ENCODE measurements around the gene AP3B1. TPM values are rescaled to one million over a fixed set of nuclear protein-coding genes. Genes with fewer than 3 reads are reported as not detected.

The AP3B1 gene
- total and polyA plus RNA-seq, 9 donors = 32.5 to 48.1 (median 36.8) TPM

GRCh38 chr5:78253201-78253600 lies 41.3 kb downstream of the AP3B1 start:
- DNase-seq = no peak
- peaks cover 12% of the 10 kb centered on the region for H3K36me3 ChIP-seq (ENCODE audit: control insufficient read depth, insufficient read depth, low read length)
- H3K4me3 ChIP-seq (ENCODE audit: low read length) = no peak overlapping the region
- no peaks in the 10 kb centered on the region for H3K27me3 ChIP-seq (ENCODE audit: control insufficient read depth, insufficient read depth, low read length)
- WGBS (ENCODE audit: insufficient coverage) = no CpG with 5 or more reads among the region's 3 CpGs
- peaks cover 5% of the 10 kb centered on the region for H3K9me3 ChIP-seq (replicated peaks; ENCODE audit: control insufficient read depth, low read depth, low read length)
- no peaks in the 10 kb centered on the region for H3K4me1 ChIP-seq (ENCODE audit: control insufficient read depth, insufficient read depth, low read length)
- no peak overlapping the region for H3K27ac ChIP-seq (ENCODE audit: low read length)

- 96% methylated on average over 3 of the region's 5 CpGs for WGBS (ENCODE audit: insufficient coverage)
- peaks cover 5% of the 10 kb centered on the region for H3K9me3 ChIP-seq (replicated peaks; ENCODE audit: control insufficient read depth, low read depth, low read length)
- no peak overlapping the region for H3K27ac ChIP-seq (ENCODE audit: low read length)
- H3K36me3 ChIP-seq (ENCODE audit: control insufficient read depth, insufficient read depth, low read length) = peaks cover 12% of the 10 kb centered on the region
- no peaks in the 10 kb centered on the region for H3K4me1 ChIP-seq (ENCODE audit: control insufficient read depth, insufficient read depth, low read length)
- H3K27me3 ChIP-seq (ENCODE audit: control insufficient read depth, insufficient read depth, low read length) = no peaks in the 10 kb centered on the region
- H3K4me3 ChIP-seq (ENCODE audit: low read length) = no peak overlapping the region
- DNase-seq = no peak
Observed at GRCh38 chr5:78252715-78253114, 41.8 kb downstream of the AP3B1 start.

GRCh38 chr5:78251663-78252284 lies 42.7 kb downstream of the AP3B1 start:
- no peak overlapping the region for H3K27ac ChIP-seq (ENCODE audit: low read length)
- peaks cover 12% of the 10 kb centered on the region for H3K36me3 ChIP-seq (ENCODE audit: control insufficient read depth, insufficient read depth, low read length)
- no peak overlapping the region for H3K4me3 ChIP-seq (ENCODE audit: low read length)
- H3K4me1 ChIP-seq (ENCODE audit: control insufficient read depth, insufficient read depth, low read length) = no peaks in the 10 kb centered on the region
- H3K27me3 ChIP-seq (ENCODE audit: control insufficient read depth, insufficient read depth, low read length) = no peaks in the 10 kb centered on the region
- H3K9me3 ChIP-seq (replicated peaks; ENCODE audit: control insufficient read depth, low read depth, low read length) = peaks cover 5% of the 10 kb centered on the region
- no peak for DNase-seq
- WGBS (ENCODE audit: insufficient coverage) = 88% methylated on average over 3 of the region's 7 CpGs

- Histone ChIP-seq H3K4me1 (ENCODE audit: control insufficient read depth, insufficient read depth, low read length) (no peaks in the 10 kb centered on the region), H3K36me3 (ENCODE audit: control insufficient read depth, insufficient read depth, low read length) (peaks cover 2% of the 10 kb centered on the region), H3K27me3 (ENCODE audit: control insufficient read depth, insufficient read depth, low read length) (no peaks in the 10 kb centered on the region), H3K27ac (ENCODE audit: low read length) (no peak overlapping the region), H3K9me3 (replicated peaks; ENCODE audit: control insufficient read depth, low read depth, low read length) (no peaks in the 10 kb centered on the region), H3K4me3 (ENCODE audit: low read length) (no peak overlapping the region)
- WGBS (ENCODE audit: insufficient coverage) = 95% methylated on average over 3 of the region's 8 CpGs
- no peak for DNase-seq
Observed at GRCh38 chr5:78245136-78245535, 49.4 kb downstream of the AP3B1 start.

- Histone ChIP-seq H3K4me3 (ENCODE audit: low read length) (no peak overlapping the region), H3K27ac (ENCODE audit: low read length) (no peak overlapping the region), H3K4me1 (ENCODE audit: control insufficient read depth, insufficient read depth, low read length) (no peaks in the 10 kb centered on the region), H3K36me3 (ENCODE audit: control insufficient read depth, insufficient read depth, low read length) (no peaks in the 10 kb centered on the region), H3K27me3 (ENCODE audit: control insufficient read depth, insufficient read depth, low read length) (no peaks in the 10 kb centered on the region), H3K9me3 (replicated peaks; ENCODE audit: control insufficient read depth, low read depth, low read length) (no peaks in the 10 kb centered on the region)
- DNase-seq = no peak
Observed at GRCh38 chr5:78243639-78244038, 50.9 kb downstream of the AP3B1 start.

- no peak overlapping the region for H3K4me3 ChIP-seq (ENCODE audit: low read length)
- no peaks in the 10 kb centered on the region for H3K27me3 ChIP-seq (ENCODE audit: control insufficient read depth, insufficient read depth, low read length)
- no peaks in the 10 kb centered on the region for H3K4me1 ChIP-seq (ENCODE audit: control insufficient read depth, insufficient read depth, low read length)
- H3K27ac ChIP-seq (ENCODE audit: low read length) = no peak overlapping the region
- H3K36me3 ChIP-seq (ENCODE audit: control insufficient read depth, insufficient read depth, low read length) = no peaks in the 10 kb centered on the region
- no peak for DNase-seq
- no peaks in the 10 kb centered on the region for H3K9me3 ChIP-seq (replicated peaks; ENCODE audit: control insufficient read depth, low read depth, low read length)
- no CpG with 5 or more reads among the region's 2 CpGs for WGBS (ENCODE audit: insufficient coverage)
Observed at GRCh38 chr5:78243091-78243490, 51.4 kb downstream of the AP3B1 start.

GRCh38 chr5:78242001-78242400 lies 52.5 kb downstream of the AP3B1 start:
- Histone ChIP-seq H3K9me3 (replicated peaks; ENCODE audit: control insufficient read depth, low read depth, low read length) (no peaks in the 10 kb centered on the region), H3K4me1 (ENCODE audit: control insufficient read depth, insufficient read depth, low read length) (no peaks in the 10 kb centered on the region), H3K27ac (ENCODE audit: low read length) (no peak overlapping the region), H3K4me3 (ENCODE audit: low read length) (no peak overlapping the region), H3K27me3 (ENCODE audit: control insufficient read depth, insufficient read depth, low read length) (no peaks in the 10 kb centered on the region), H3K36me3 (ENCODE audit: control insufficient read depth, insufficient read depth, low read length) (peaks cover 9% of the 10 kb centered on the region)
- DNase-seq = no peak
- 17% methylated on average over 1 of the region's 1 CpG for WGBS (ENCODE audit: insufficient coverage)

GRCh38 chr5:78237911-78238310 lies 56.6 kb downstream of the AP3B1 start:
- H3K4me3 ChIP-seq (ENCODE audit: low read length) = no peak overlapping the region
- no peaks in the 10 kb centered on the region for H3K27me3 ChIP-seq (ENCODE audit: control insufficient read depth, insufficient read depth, low read length)
- H3K27ac ChIP-seq (ENCODE audit: low read length) = no peak overlapping the region
- H3K36me3 ChIP-seq (ENCODE audit: control insufficient read depth, insufficient read depth, low read length) = peaks cover 9% of the 10 kb centered on the region
- DNase-seq = no peak
- 86% methylated on average over 1 of the region's 3 CpGs for WGBS (ENCODE audit: insufficient coverage)
- H3K4me1 ChIP-seq (ENCODE audit: control insufficient read depth, insufficient read depth, low read length) = no peaks in the 10 kb centered on the region
- H3K9me3 ChIP-seq (replicated peaks; ENCODE audit: control insufficient read depth, low read depth, low read length) = no peaks in the 10 kb centered on the region

- no peak for DNase-seq
- no peaks in the 10 kb centered on the region for H3K9me3 ChIP-seq (replicated peaks; ENCODE audit: control insufficient read depth, low read depth, low read length)
- H3K4me1 ChIP-seq (ENCODE audit: control insufficient read depth, insufficient read depth, low read length) = no peaks in the 10 kb centered on the region
- no peak overlapping the region for H3K27ac ChIP-seq (ENCODE audit: low read length)
- peaks cover 9% of the 10 kb centered on the region for H3K36me3 ChIP-seq (ENCODE audit: control insufficient read depth, insufficient read depth, low read length)
- no peaks in the 10 kb centered on the region for H3K27me3 ChIP-seq (ENCODE audit: control insufficient read depth, insufficient read depth, low read length)
- H3K4me3 ChIP-seq (ENCODE audit: low read length) = no peak overlapping the region
- WGBS (ENCODE audit: insufficient coverage) = no CpG with 5 or more reads among the region's 2 CpGs
Observed at GRCh38 chr5:78236046-78236445, 58.5 kb downstream of the AP3B1 start.

GRCh38 chr5:78235289-78235688 lies 59.2 kb downstream of the AP3B1 start:
- H3K27ac ChIP-seq (ENCODE audit: low read length) = no peak overlapping the region
- peaks cover 9% of the 10 kb centered on the region for H3K36me3 ChIP-seq (ENCODE audit: control insufficient read depth, insufficient read depth, low read length)
- H3K4me3 ChIP-seq (ENCODE audit: low read length) = no peak overlapping the region
- WGBS (ENCODE audit: insufficient coverage) = 71% methylated on average over 1 of the region's 3 CpGs
- H3K27me3 ChIP-seq (ENCODE audit: control insufficient read depth, insufficient read depth, low read length) = no peaks in the 10 kb centered on the region
- no peaks in the 10 kb centered on the region for H3K4me1 ChIP-seq (ENCODE audit: control insufficient read depth, insufficient read depth, low read length)
- no peaks in the 10 kb centered on the region for H3K9me3 ChIP-seq (replicated peaks; ENCODE audit: control insufficient read depth, low read depth, low read length)
- DNase-seq = no peak

- no peaks in the 10 kb centered on the region for H3K27me3 ChIP-seq (ENCODE audit: control insufficient read depth, insufficient read depth, low read length)
- no CpG with 5 or more reads among the region's 1 CpG for WGBS (ENCODE audit: insufficient coverage)
- DNase-seq = no peak
- no peaks in the 10 kb centered on the region for H3K9me3 ChIP-seq (replicated peaks; ENCODE audit: control insufficient read depth, low read depth, low read length)
- H3K4me1 ChIP-seq (ENCODE audit: control insufficient read depth, insufficient read depth, low read length) = no peaks in the 10 kb centered on the region
- no peak overlapping the region for H3K27ac ChIP-seq (ENCODE audit: low read length)
- H3K4me3 ChIP-seq (ENCODE audit: low read length) = no peak overlapping the region
- H3K36me3 ChIP-seq (ENCODE audit: control insufficient read depth, insufficient read depth, low read length) = peaks cover 9% of the 10 kb centered on the region
Observed at GRCh38 chr5:78234804-78235203, 59.7 kb downstream of the AP3B1 start.
